Upper lobe of left lung (tissue), 6 donors: Measurements from ENCODE around the gene CD24. TPM values are rescaled to one million over a fixed set of nuclear protein-coding genes. Genes with fewer than 3 reads are reported as not detected.
A peak's percentile ranks its signal among the peaks of the same experiment; 100 is the strongest.
"Not testable (repeated sequence)": the region's sequence is repeated elsewhere in the genome, so short reads cannot be mapped to it uniquely, and the experiment has no call there.

Source experiments
- ATAC-seq, 2 donors: fragments of 200-7000 bp; cut with Tn5 transposase; one replicate each; pipeline ENCODE4 v1.9.1; 2022; ENCODE audit warnings: mild to moderate bottlenecking in 2 of 2, moderate library complexity in 2 of 2; ENCODE audit not compliant: low FRiP score in 2 of 2
- DNase-seq, 2 donors: peaks; one replicate each; pipeline ENCODE4 v3.0.0-alpha.2; 2019 to 2020
- H3K27ac ChIP-seq, 4 donors: fragments of 200-600 bp; sonication (generic); one replicate each; pipeline ENCODE4 v1.5.1; 2016 to 2019
- H3K27me3 ChIP-seq, 4 donors: fragments of 200-600 bp; sonication (generic); one replicate each; pipeline ENCODE4 v1.5.1; 2017 to 2019
- H3K36me3 ChIP-seq, 4 donors: fragments of 200-600 bp; sonication (generic); one replicate each; pipeline ENCODE4 v1.5.1; 2016 to 2019
- H3K4me1 ChIP-seq, 4 donors: fragments of 200-600 bp; sonication (generic); one replicate each; pipeline ENCODE4 v1.5.1; 2018 to 2019
- H3K4me3 ChIP-seq, 4 donors: fragments of 200-600 bp; sonication (generic); one replicate each; pipeline ENCODE4 v1.5.1; 2017 to 2019; ENCODE audit warnings: mild to moderate bottlenecking in 2 of 4, moderate library complexity in 1 of 4
- H3K9me3 ChIP-seq, 4 donors: fragments of 200-600 bp; sonication (generic); one replicate each; pipeline ENCODE4 v1.5.1; 2018 to 2019
- CTCF ChIP-seq, 6 experiments: fragments of 450-650 bp in 4 of 6; fragments of 200-600 bp in 2 of 6; sonication (generic) in 2 of 6; IDR thresholded peaks; one replicate each; pipeline ENCODE4 v1.5.1; 2016 to 2019; ENCODE audit warnings: antibody characterized with exemption in 6 of 6
- EP300 ChIP-seq, 4 donors: sonication (generic); formaldehyde crosslinking; IDR thresholded peaks; one replicate each; pipeline ENCODE4 v1.5.1; 2017; ENCODE audit warnings: antibody characterized with exemption in 4 of 4, control low read depth in 2 of 4
- POLR2A ChIP-seq, 4 donors: fragments of 450-650 bp; IDR thresholded peaks; one replicate each; pipeline ENCODE4 v1.5.1; 2016 to 2017; ENCODE audit warnings: antibody characterized with exemption in 4 of 4, mild to moderate bottlenecking in 2 of 4
- POLR2AphosphoS5 ChIP-seq, 2 donors: sonication (generic); formaldehyde crosslinking; IDR thresholded peaks; one replicate each; pipeline ENCODE4 v1.5.1; 2017; ENCODE audit warnings: antibody characterized with exemption in 2 of 2
- WGBS, 2 donors: methylation state at CpG; one replicate each; pipeline ENCODE4 v1.1.5; 2017 to 2018; 5-methylcytosine and 5-hydroxymethylcytosine counted together
- total RNA-seq, 6 donors: library from RNA; depleted of rRNA in 4 of 6; stranded (reverse); fragments of >200 nt in 4 of 6; gene quantifications; one replicate each; pipeline versions ENCODE4 v1.1.0 to v1.2.1, GENCODE V29; 2016 to 2021
- donor health status: DM: no; HTN: no; CAD: no; lungs with moderate emphysema.
- donor health status: DM: no; HTN: yes; CAD: no; lungs with severe emphysema.

The CD24 gene
- total RNA-seq, 6 donors from 2014 or later: 24.2 to 231 (median 43.8) TPM

- no peaks in the 10 kb centered on the region for H3K27me3 ChIP-seq
- H3K4me3 ChIP-seq: no peak overlapping the region
- no peak for DNase-seq
- H3K27ac ChIP-seq: no peak overlapping the region
- H3K9me3 ChIP-seq: no peaks in the 10 kb centered on the region
- TF ChIP-seq EP300 (IDR thresholded peaks at IDR 0.05) (no peak), CTCF (IDR thresholded peaks at IDR 0.05) (no peak), POLR2A (IDR thresholded peaks at IDR 0.05) (no peak), POLR2AphosphoS5 (IDR thresholded peaks at IDR 0.05) (no peak)
- no peaks in the 10 kb centered on the region for H3K36me3 ChIP-seq
- H3K4me1 ChIP-seq: no peaks in the 10 kb centered on the region
- WGBS, 2 donors: 66 to 75% methylated on average over 2 of the region's 2 CpGs
- ATAC-seq: no peak
Measured at GRCh38 chr6:107009499-107009898, 35.0 kb upstream of the CD24 start.

- H3K4me3 ChIP-seq: no peak overlapping the region
Measured at GRCh38 chr6:106997392-106998158, 23.0 kb upstream of the CD24 start.

GRCh38 chr6:106995640-106996039, 21.1 kb upstream of the CD24 start:
- Histone ChIP-seq H3K27me3 (no peaks in the 10 kb centered on the region), H3K4me3 (no peak overlapping the region), H3K27ac (no peak overlapping the region), H3K9me3 (no peaks in the 10 kb centered on the region), H3K4me1 (no peaks in the 10 kb centered on the region), H3K36me3 (no peaks in the 10 kb centered on the region)
- 83 to 100% methylated on average over 3 of the region's 3 CpGs for WGBS, 2 donors
- no peak for DNase-seq
- TF ChIP-seq POLR2A (IDR thresholded peaks at IDR 0.05) (no peak), EP300 (IDR thresholded peaks at IDR 0.05) (no peak), CTCF (IDR thresholded peaks at IDR 0.05) (no peak), POLR2AphosphoS5 (IDR thresholded peaks at IDR 0.05) (no peak)
- ATAC-seq: no peak

More at GRCh38 chr6:106997392-106998158, 23.0 kb upstream of the CD24 start:
- DNase-seq: peak in 1 of 2 donors; percentile 42
- TF ChIP-seq CTCF (IDR thresholded peaks at IDR 0.05) (peak; percentile 17 to 64 (median 44)), POLR2A (IDR thresholded peaks at IDR 0.05) (no peak), POLR2AphosphoS5 (IDR thresholded peaks at IDR 0.05) (no peak)
- Histone ChIP-seq H3K36me3 (no peaks in the 10 kb centered on the region), H3K9me3 (no peaks in the 10 kb centered on the region), H3K27ac (no peak overlapping the region), H3K4me1 (no peaks in the 10 kb centered on the region), H3K27me3 (no peaks in the 10 kb centered on the region)
- peak; percentile 66 for ATAC-seq
- WGBS, 2 donors: 41 to 45% methylated on average over 9 to 10 of the region's 10 CpGs

- not testable (repeated sequence) for H3K36me3 ChIP-seq, ATAC-seq, DNase-seq, H3K27ac ChIP-seq, H3K4me1 ChIP-seq, H3K27me3 ChIP-seq, H3K9me3 ChIP-seq, H3K4me3 ChIP-seq
- 41 to 55% methylated on average over 3 of the region's 3 CpGs for WGBS, 2 donors
Measured at GRCh38 chr6:106989737-106990136, 15.2 kb upstream of the CD24 start.

- Histone ChIP-seq H3K27ac (no peak overlapping the region), H3K9me3 (no peaks in the 10 kb centered on the region), H3K36me3 (no peaks in the 10 kb centered on the region), H3K27me3 (no peaks in the 10 kb centered on the region), H3K4me3 (no peak overlapping the region), H3K4me1 (no peaks in the 10 kb centered on the region)
- DNase-seq: no peak
- no peak for ATAC-seq
- WGBS, 2 donors: 66 to 71% methylated on average over 3 of the region's 3 CpGs
- TF ChIP-seq POLR2A (IDR thresholded peaks at IDR 0.05): no peak
- no peak for TF ChIP-seq POLR2AphosphoS5 (IDR thresholded peaks at IDR 0.05)
- TF ChIP-seq EP300 (IDR thresholded peaks at IDR 0.05): no peak
- no peak for TF ChIP-seq CTCF (IDR thresholded peaks at IDR 0.05)
Measured at GRCh38 chr6:106988664-106989063, 14.1 kb upstream of the CD24 start.
